CD4-positive, alpha-beta memory T cell (primary cell): ENCODE results near the gene SNED1. TPM values are rescaled to one million over a fixed set of nuclear protein-coding genes. Genes with fewer than 3 reads are reported as not detected.
A peak's percentile ranks its signal among the peaks of the same experiment; 100 is the strongest.
"Not testable (repeated sequence)": the region's sequence is repeated elsewhere in the genome, so short reads cannot be mapped to it uniquely, and the experiment has no call there.

Experiments
- CTCF ChIA-PET: fragments of 350-600 bp; sonication (Branson Sonifier 250); formaldehyde crosslinking; loops from one replicate; lab custom pipeline; 2021; ENCODE audit warnings: inconsistent platforms; ENCODE audit not compliant: partially characterized antibody; lab: Charles Lee
- POLR2A ChIA-PET: fragments of 350-600 bp; sonication (Branson Sonifier 250); formaldehyde crosslinking; loops from one replicate; lab custom pipeline; 2021; ENCODE audit not compliant: partially characterized antibody; lab: Charles Lee
- DNase-seq, 5 donors: peaks; one replicate each; pipeline versions ENCODE4 v3.0.0 to v3.0.0-alpha.2; 2020 to 2022; ENCODE audit warnings: mixed read lengths in 1 of 5
- H3K27ac ChIP-seq: one replicate; pipeline ENCODE4 v1.7.0; 2013; ENCODE audit warnings: low read depth, low read length
- H3K27me3 ChIP-seq: 2 replicates; pipeline ENCODE4 v1.7.0; 2013; ENCODE audit warnings: mild to moderate bottlenecking, low read length, moderate library complexity; ENCODE audit not compliant: insufficient read depth
- H3K36me3 ChIP-seq: 2 replicates; pipeline ENCODE4 v1.7.0; 2013; ENCODE audit warnings: mild to moderate bottlenecking, low read length, moderate library complexity; ENCODE audit not compliant: insufficient read depth
- H3K4me1 ChIP-seq: 2 replicates; pipeline ENCODE4 v1.7.0; 2013; ENCODE audit warnings: mild to moderate bottlenecking, low read length, moderate library complexity; ENCODE audit not compliant: insufficient read depth
- H3K4me3 ChIP-seq, 2 donors: one replicate each; pipeline ENCODE4 v1.7.0; 2013; ENCODE audit warnings: low read length in 2 of 2, mild to moderate bottlenecking in 1 of 2
- H3K9me3 ChIP-seq, 2 donors: one replicate each; pipeline ENCODE4 v1.7.0; 2013; ENCODE audit warnings: low read length in 2 of 2, control low read depth in 1 of 2; ENCODE audit not compliant: control insufficient read depth in 1 of 2
- H3K27ac Mint-ChIP-seq, 7 donors: one replicate each; pipeline ENCODE4 v1.8.0; 2020 to 2021; ENCODE audit warnings: mixed read lengths in 7 of 7, mild to moderate bottlenecking in 6 of 7, inconsistent platforms in 3 of 7, moderate library complexity in 3 of 7
- H3K27me3 Mint-ChIP-seq, 2 donors: one replicate each; pipeline ENCODE4 v1.8.0; 2020 to 2021; ENCODE audit warnings: mixed read lengths in 2 of 2
- H3K36me3 Mint-ChIP-seq, 2 donors: one replicate each; pipeline ENCODE4 v1.8.0; 2020 to 2021; ENCODE audit warnings: mixed read lengths in 2 of 2, inconsistent platforms in 1 of 2, mild to moderate bottlenecking in 1 of 2
- H3K4me1 Mint-ChIP-seq, 4 donors: one replicate each; pipeline ENCODE4 v1.8.0; 2020 to 2021; ENCODE audit warnings: mixed read lengths in 4 of 4, mild to moderate bottlenecking in 1 of 4
- H3K4me3 Mint-ChIP-seq, 8 donors: one replicate each; pipeline ENCODE4 v1.8.0; 2020 to 2021; ENCODE audit warnings: mixed read lengths in 8 of 8, mild to moderate bottlenecking in 7 of 8, moderate library complexity in 6 of 8, inconsistent platforms in 3 of 8
- H3K9me3 Mint-ChIP-seq, 8 donors: one replicate each; pipeline ENCODE4 v1.8.0; 2020 to 2021; ENCODE audit warnings: mixed read lengths in 8 of 8, mild to moderate bottlenecking in 5 of 8, inconsistent platforms in 3 of 8, moderate library complexity in 1 of 8
- intact Hi-C: fragments of 100-400 bp; cut with micrococcal nuclease; formaldehyde crosslinking; loops from one replicate; pipeline ENCODE4 v1.15.1; 2023
- polyA plus RNA-seq, 2 donors: library from polyadenylated mRNA; unstranded; fragments of 300-500 nt; fragmentation: Illumina TruSeq; gene quantifications; one replicate each; pipeline ENCODE4 v1.2.3, GENCODE V29; 2021
- total RNA-seq, 2 experiments: library from RNA; stranded (reverse); gene quantifications; one replicate each; pipeline ENCODE4 v1.2.3, GENCODE V29; 2021

Gene SNED1
- total and polyA plus RNA-seq, 4 experiments from 2014 or later = 1.6 to 90.1 (median 44.2) TPM

GRCh38 chr2:240972201-240972600 is 26.2 kb upstream of the SNED1 start:
- peaks cover 11 to 13% of the 10 kb centered on the region in 2 donors for H3K27me3 Mint-ChIP-seq
- Histone ChIP-seq H3K27me3 (no peaks in the 10 kb centered on the region), H3K27ac (no peak overlapping the region), H3K36me3 (no peaks in the 10 kb centered on the region), H3K9me3 (no peaks in the 10 kb centered on the region), H3K4me3 (no peak overlapping the region), H3K4me1 (peaks cover 18% of the 10 kb centered on the region)
- H3K4me3 Mint-ChIP-seq = no peak overlapping the region
- POLR2A ChIA-PET = no interaction called here
- CTCF ChIA-PET = no interaction called here
- no peaks in the 10 kb centered on the region for H3K36me3 Mint-ChIP-seq
- peaks cover 5 to 12% (median 9%) of the 10 kb centered on the region in 4 donors for H3K4me1 Mint-ChIP-seq
- H3K9me3 Mint-ChIP-seq = peaks cover 0 to 7% (median 3%) of the 10 kb centered on the region in 8 donors
- intact Hi-C loops = no loop called here
- no peak for DNase-seq
- H3K27ac Mint-ChIP-seq = peak overlapping the region in 1 of 7 donors; percentile 45

GRCh38 chr2:240972636-240973521 is 25.5 kb upstream of the SNED1 start:
- ChIA-PET CTCF (interaction anchor here (1.6 kb wide), 1 partner anchor 10 kb away, joined by 9 read pairs; no protein-coding TSS in a partner anchor), POLR2A (no interaction called here)
- H3K27ac Mint-ChIP-seq = peak overlapping the region in 1 of 7 donors; percentile 35
- H3K4me3 ChIP-seq = no peak overlapping the region
- intact Hi-C loops = no loop called here
- peaks cover 0 to 7% (median 3%) of the 10 kb centered on the region in 8 donors for H3K9me3 Mint-ChIP-seq
- no peaks in the 10 kb centered on the region for H3K27me3 ChIP-seq
- no peak overlapping the region for H3K4me3 Mint-ChIP-seq
- no peaks in the 10 kb centered on the region for H3K36me3 Mint-ChIP-seq
- H3K4me1 ChIP-seq = peaks cover 18% of the 10 kb centered on the region
- no peaks in the 10 kb centered on the region for H3K9me3 ChIP-seq
- H3K27ac ChIP-seq = no peak overlapping the region
- H3K36me3 ChIP-seq = no peaks in the 10 kb centered on the region
- no peak for DNase-seq
- H3K27me3 Mint-ChIP-seq = peaks cover 11 to 13% of the 10 kb centered on the region in 2 donors
- peaks cover 5 to 12% (median 9%) of the 10 kb centered on the region in 4 donors for H3K4me1 Mint-ChIP-seq

DNA sequence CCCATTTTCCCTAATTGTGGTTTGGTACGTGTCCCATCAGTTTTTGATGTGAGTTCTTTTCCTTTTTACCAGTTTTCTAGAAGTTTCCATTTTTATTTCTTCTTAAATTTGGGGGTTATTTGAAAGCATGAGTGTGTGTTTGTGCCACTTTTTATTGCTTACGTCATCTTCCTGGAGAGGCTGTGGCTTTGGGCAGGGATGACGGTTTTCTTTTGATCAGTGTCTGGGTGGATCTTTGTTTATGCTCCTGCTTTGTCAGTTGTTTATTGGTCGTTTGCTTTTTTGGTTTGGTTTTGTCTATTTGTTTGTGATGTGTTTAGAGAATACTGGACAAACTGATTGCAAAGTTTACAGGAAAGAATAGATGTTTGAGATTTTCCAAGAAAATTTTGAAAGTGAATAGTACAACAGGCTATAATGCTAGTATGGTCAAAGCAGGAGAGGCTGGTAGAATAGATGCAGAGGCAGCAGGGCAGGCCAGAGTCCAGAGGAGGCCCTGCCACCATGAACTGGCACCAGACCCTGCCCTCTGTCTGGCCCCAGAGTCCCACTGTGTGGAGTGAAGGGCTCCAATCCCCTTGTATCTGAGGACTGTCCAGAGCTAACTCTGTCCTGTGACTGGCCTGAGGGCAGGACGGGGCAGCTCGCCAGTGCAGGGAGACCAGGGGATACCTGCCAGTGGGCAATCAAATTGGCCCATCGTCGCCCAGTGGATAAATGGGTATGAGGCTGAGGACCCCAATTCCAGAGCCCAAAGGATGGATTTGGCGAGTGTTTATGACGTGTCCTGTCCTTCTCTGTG is 23.4 kb upstream of the SNED1 start:
- Mint-ChIP-seq H3K4me3 (peak overlapping the region in 7 of 8 donors; percentile 2 to 68 (median 59)), H3K9me3 (peaks cover 0 to 7% (median 3%) of the 10 kb centered on the region in 8 donors), H3K27me3 (peaks cover 11 to 13% of the 10 kb centered on the region in 2 donors), H3K4me1 (peaks cover 5 to 12% (median 9%) of the 10 kb centered on the region in 4 donors), H3K27ac (peak overlapping the region; percentile 27 to 98 (median 90)), H3K36me3 (no peaks in the 10 kb centered on the region)
- intact Hi-C loops = no loop called here
- peak; percentile 37 to 79 (median 54) for DNase-seq
- CTCF ChIA-PET = interaction anchor here (0.8 to 1.6 kb wide), 2 partner anchors 8 to 9 kb away, joined by 3 to 9 read pairs; no protein-coding TSS in a partner anchor
- Histone ChIP-seq H3K9me3 (no peaks in the 10 kb centered on the region), H3K36me3 (no peaks in the 10 kb centered on the region), H3K27ac (no peak overlapping the region), H3K4me1 (peaks cover 18% of the 10 kb centered on the region), H3K4me3 (no peak overlapping the region), H3K27me3 (no peaks in the 10 kb centered on the region)
- POLR2A ChIA-PET = interaction anchor here (1.3 to 1.5 kb wide), 2 partner anchors 13 to 135 kb away, joined by 3 to 4 read pairs; no protein-coding TSS in a partner anchor

GRCh38 chr2:240975903-240976302 is 22.5 kb upstream of the SNED1 start:
- ChIA-PET POLR2A (interaction anchor here (1.3 to 1.5 kb wide), 2 partner anchors 13 to 134 kb away, joined by 3 to 4 read pairs; no protein-coding TSS in a partner anchor), CTCF (interaction anchor here (0.8 kb wide), 1 partner anchor 8 kb away, joined by 3 read pairs; no protein-coding TSS in a partner anchor)
- H3K36me3 ChIP-seq, H3K9me3 ChIP-seq, H3K4me3 ChIP-seq, H3K36me3 Mint-ChIP-seq, H3K9me3 Mint-ChIP-seq, H3K4me3 Mint-ChIP-seq, intact Hi-C loops, DNase-seq, H3K27me3 ChIP-seq, H3K27ac Mint-ChIP-seq, H3K27ac ChIP-seq: not testable (repeated sequence)
- Mint-ChIP-seq H3K4me1 (peaks cover 5 to 12% (median 9%) of the 10 kb centered on the region in 4 donors), H3K27me3 (peaks cover 11 to 13% of the 10 kb centered on the region in 2 donors)
- H3K4me1 ChIP-seq = peaks cover 18% of the 10 kb centered on the region

DNA sequence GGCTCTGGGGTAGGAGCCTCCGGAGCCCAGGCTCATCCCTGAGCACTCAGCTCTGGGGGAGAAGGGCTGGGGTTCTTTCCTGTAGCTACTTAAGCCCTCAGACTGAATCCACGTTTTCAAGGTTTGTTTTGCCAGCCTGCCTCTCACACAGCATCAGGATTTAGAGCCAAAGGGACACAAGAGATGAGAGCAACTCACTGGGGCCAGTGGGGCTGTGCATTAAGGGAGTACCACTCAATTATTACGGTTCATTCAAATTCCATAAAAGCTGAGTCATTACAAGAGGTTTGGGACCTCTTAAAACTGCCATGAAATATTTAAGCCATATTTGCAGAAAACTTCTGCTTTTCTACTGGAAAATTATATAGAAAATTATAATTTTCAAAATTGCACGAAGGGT is 17.1 kb upstream of the SNED1 start:
- H3K27ac ChIP-seq = no peak overlapping the region
- no peaks in the 10 kb centered on the region for H3K4me1 ChIP-seq
- Mint-ChIP-seq H3K9me3 (no peaks in the 10 kb centered on the region), H3K27ac (peak overlapping the region in 1 of 7 donors; percentile 42), H3K36me3 (no peaks in the 10 kb centered on the region), H3K27me3 (peaks cover 0 to 4% of the 10 kb centered on the region in 2 donors), H3K4me1 (peaks cover 0 to 5% (median 5%) of the 10 kb centered on the region in 4 donors), H3K4me3 (no peak overlapping the region)
- no peaks in the 10 kb centered on the region for H3K27me3 ChIP-seq
- CTCF ChIA-PET = interaction anchor here (0.8 to 1.5 kb wide), 2 partner anchors 84 to 169 kb away, joined by 3 read pairs; partner anchors contain the start of gene PPP1R7
- H3K9me3 ChIP-seq = no peaks in the 10 kb centered on the region
- no peaks in the 10 kb centered on the region for H3K36me3 ChIP-seq
- POLR2A ChIA-PET = interaction anchor here (1.0 kb wide), 1 partner anchor 131 kb away, joined by 4 read pairs; no protein-coding TSS in a partner anchor
- DNase-seq = no peak
- no peak overlapping the region for H3K4me3 ChIP-seq
- intact Hi-C loops = loop anchor here (5.0 kb wide), 1 partner anchor 171 kb away; the partner anchor contains the start of gene PPP1R7

- H3K36me3 ChIP-seq = no peaks in the 10 kb centered on the region
- intact Hi-C loops = loop anchor here (5.0 kb wide), 1 partner anchor 170 kb away; the partner anchor contains the start of gene PPP1R7
- H3K9me3 Mint-ChIP-seq = no peaks in the 10 kb centered on the region
- H3K4me3 ChIP-seq = no peak overlapping the region
- CTCF ChIA-PET = interaction anchor here (0.8 to 1.5 kb wide), 2 partner anchors 83 to 168 kb away, joined by 3 read pairs; partner anchors contain the start of gene PPP1R7
- H3K4me1 Mint-ChIP-seq = peaks cover 0 to 5% (median 5%) of the 10 kb centered on the region in 4 donors
- H3K27me3 Mint-ChIP-seq = peaks cover 0 to 4% of the 10 kb centered on the region in 2 donors
- H3K9me3 ChIP-seq = no peaks in the 10 kb centered on the region
- H3K27me3 ChIP-seq = no peaks in the 10 kb centered on the region
- H3K4me3 Mint-ChIP-seq = no peak overlapping the region
- POLR2A ChIA-PET = interaction anchor here (1.0 kb wide), 1 partner anchor 130 kb away, joined by 4 read pairs; no protein-coding TSS in a partner anchor
- H3K27ac ChIP-seq = no peak overlapping the region
- DNase-seq = no peak
- H3K27ac Mint-ChIP-seq = peak overlapping the region in 2 of 7 donors; percentile 18 to 35
- H3K36me3 Mint-ChIP-seq = no peaks in the 10 kb centered on the region
- no peaks in the 10 kb centered on the region for H3K4me1 ChIP-seq
Observed at GRCh38 chr2:240981871-240982800, 16.3 kb upstream of the SNED1 start.
